ENCODE data around the gene BYSL. TPM values are rescaled to one million over a fixed set of nuclear protein-coding genes. Genes with fewer than 3 reads are reported as not detected.

BYSL gene
- total RNA-seq, 1 donor from 2014 or later = 9.0 TPM

DNA sequence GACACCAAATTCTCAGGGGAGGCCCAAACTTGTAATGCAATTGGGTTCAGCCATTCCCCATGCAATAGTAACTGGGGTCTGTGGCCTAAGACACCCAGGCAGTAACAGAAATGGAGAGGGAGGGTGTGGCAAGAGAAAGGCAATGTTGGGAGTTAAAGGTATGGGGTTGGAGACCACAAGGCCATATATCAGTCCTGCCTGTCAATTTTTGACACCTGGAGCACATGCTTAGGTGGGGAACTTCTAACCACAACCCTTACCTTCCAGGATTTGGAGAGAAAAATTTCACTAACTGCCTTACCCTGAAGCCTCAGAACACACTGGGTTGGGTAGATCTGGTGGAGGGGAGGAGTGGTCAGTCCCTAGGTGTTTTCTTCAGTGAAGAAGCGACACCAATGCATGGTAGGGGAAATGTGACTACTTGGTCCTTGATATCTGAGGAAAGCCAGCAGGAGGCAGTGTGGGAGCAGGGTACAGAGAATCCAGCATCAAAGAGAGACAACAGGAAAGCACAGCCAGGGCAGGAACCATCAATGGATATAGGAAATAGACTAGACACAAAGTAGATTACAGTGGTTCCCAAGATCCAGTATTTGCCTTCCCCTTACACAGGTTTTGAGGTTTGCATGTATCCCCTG is 19.3 kb upstream of the BYSL start:
- no peak for DNase-seq
- intact Hi-C loops (cut with DNase I) = no loop called here
- ATAC-seq (ENCODE audit: poor library complexity) = no peak

DNA sequence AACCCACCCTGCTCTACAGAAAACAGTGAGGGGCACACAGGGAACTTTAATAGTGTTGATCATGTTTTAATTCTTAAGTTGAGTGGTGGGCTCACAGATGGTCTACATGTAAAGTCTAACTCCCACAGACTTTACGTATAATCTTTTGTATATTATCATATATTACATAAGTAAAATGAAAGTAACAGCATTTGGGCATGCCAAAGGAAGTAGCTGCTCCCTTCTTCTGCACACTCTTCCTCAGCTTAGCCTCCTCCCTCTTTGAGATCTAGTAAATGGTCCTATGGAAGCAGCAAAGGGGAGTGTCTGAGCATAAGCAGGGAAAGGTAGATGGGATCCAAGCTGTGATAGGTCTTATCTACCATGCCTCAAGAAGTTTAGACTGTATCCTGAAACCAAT is 11.6 kb upstream of the BYSL start:
- intact Hi-C loops (cut with DNase I) = no loop called here
- DNase-seq (no peak), ATAC-seq (ENCODE audit: poor library complexity) (no peak)

DNA sequence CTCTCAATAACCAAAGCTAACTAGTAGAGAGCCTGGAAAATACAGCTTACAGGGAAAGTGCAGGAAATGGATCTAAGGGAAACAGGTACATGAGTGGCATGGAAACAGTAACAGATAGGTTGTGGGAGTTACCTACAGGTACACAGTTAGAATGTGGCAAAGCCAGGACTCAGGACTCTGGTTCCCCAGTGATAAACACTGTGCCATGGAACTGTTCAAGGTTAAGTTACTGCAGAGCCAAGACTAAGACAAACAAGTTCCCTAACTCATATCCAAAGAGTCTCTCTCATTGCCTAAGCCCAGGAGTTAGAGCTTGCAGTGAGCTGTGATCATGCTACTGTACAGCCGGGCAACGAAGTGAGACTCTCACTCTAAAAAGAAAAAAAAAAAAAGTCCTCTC is 7.0 kb upstream of the BYSL start:
- ATAC-seq (ENCODE audit: poor library complexity) (no peak), DNase-seq (no peak)
- intact Hi-C loops (cut with DNase I) = no loop called here

GRCh38 chr6:41914869-41915530 is 6.3 kb upstream of the BYSL start:
- no peak for DNase-seq
- intact Hi-C loops (cut with DNase I) = no loop called here
- no peak for ATAC-seq (ENCODE audit: poor library complexity)

GRCh38 chr6:41917528-41917927 is 3.8 kb upstream of the BYSL start:
- DNase-seq (no peak), ATAC-seq (ENCODE audit: poor library complexity) (no peak)
- intact Hi-C loops (cut with DNase I) = no loop called here

GRCh38 chr6:41921712-41921998 is 356 bp downstream of the BYSL start:
- intact Hi-C loops (cut with DNase I) = loop anchor here (2.0 to 5.0 kb wide), 2 partner anchors 121 to 135 kb away; partner anchors contain the start of gene TOMM6
- peak; percentile 9 for ATAC-seq (ENCODE audit: poor library complexity)

GRCh38 chr6:41922154-41922553 is 855 bp downstream of the BYSL start:
- DNase-seq = no peak
- intact Hi-C loops (cut with DNase I) = loop anchor here (5.0 kb wide), 1 partner anchor 120 kb away; no protein-coding TSS in a partner anchor

More at GRCh38 chr6:41921712-41921998, 356 bp downstream of the BYSL start:
- DNase-seq = no peak

DNA sequence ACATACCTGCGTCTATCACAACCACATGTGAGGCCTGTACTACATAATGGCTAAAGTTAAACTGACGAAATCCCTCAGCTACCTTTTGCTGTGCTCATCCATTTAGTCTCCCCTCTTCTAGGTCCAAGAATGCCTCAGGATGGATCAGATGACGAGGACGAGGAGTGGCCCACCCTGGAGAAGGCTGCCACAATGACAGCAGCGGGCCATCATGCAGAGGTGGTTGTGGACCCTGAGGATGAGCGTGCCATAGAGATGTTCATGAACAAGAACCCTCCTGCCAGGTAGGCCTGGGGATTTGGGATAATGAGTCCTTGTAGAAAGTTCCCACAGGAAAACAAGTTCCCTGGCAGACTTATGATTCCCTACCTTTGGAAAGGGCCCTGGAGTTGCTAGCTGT is 6.0 kb downstream of the BYSL start:
- intact Hi-C loops (cut with DNase I) = no loop called here
- DNase-seq (no peak), ATAC-seq (ENCODE audit: poor library complexity) (no peak)

More at GRCh38 chr6:41922154-41922553, 855 bp downstream of the BYSL start:
- no peak for ATAC-seq (ENCODE audit: poor library complexity)

GRCh38 chr6:41929924-41930323 is 8.6 kb downstream of the BYSL start:
- intact Hi-C loops (cut with DNase I) = no loop called here
- DNase-seq (no peak), ATAC-seq (ENCODE audit: poor library complexity) (no peak)

DNA sequence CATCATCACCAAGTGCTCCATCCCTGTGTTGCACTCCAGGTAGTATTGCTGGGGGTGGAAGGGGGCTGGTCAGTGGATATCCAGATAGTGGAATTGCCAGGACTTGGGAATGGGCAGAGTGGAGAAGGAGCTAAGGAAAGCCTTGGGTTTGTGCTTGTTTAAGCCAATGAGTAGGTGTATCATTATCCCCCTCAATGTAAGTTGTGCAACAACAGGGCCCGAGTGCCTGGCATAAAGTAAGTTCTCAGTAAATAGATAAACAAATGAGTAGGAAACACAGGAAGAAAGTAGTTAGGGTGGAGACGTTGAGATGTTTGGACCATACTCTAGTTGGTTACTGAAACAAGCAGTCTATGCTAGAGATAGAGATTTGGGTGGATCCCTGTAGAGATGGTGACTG is 10.5 kb downstream of the BYSL start:
- no peak for DNase-seq
- no peak for ATAC-seq (ENCODE audit: poor library complexity)
- intact Hi-C loops (cut with DNase I) = no loop called here

DNA sequence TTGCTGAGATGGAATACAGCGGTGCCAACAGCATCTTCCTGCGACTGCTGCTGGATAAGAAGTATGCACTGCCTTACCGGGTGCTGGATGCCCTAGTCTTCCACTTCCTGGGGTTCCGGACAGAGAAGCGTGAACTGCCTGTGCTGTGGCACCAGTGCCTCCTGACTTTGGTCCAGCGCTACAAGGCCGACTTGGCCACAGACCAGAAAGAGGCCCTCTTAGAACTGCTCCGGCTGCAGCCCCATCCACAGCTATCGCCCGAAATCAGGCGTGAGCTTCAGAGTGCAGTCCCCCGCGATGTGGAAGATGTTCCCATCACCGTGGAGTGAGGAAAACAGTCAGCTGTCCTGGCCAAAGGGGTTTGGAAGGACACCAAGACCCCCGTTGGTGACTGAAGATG is 11.1 kb downstream of the BYSL start:
- DNase-seq = no peak
- ATAC-seq (ENCODE audit: poor library complexity) = no peak

GRCh38 chr6:41934278-41935192 is 13.2 kb downstream of the BYSL start:
- ATAC-seq (ENCODE audit: poor library complexity) = no peak
- intact Hi-C loops (cut with DNase I) = loop anchor here (5.0 kb wide), 1 partner anchor 147 kb away; the partner anchor contains the start of gene TOMM6
- DNase-seq = no peak

More for the DNA sequence above, 11.1 kb downstream of the BYSL start:
- intact Hi-C loops (cut with DNase I) = no loop called here

GRCh38 chr6:41935193-41935574 is 13.9 kb downstream of the BYSL start:
- no peak for ATAC-seq (ENCODE audit: poor library complexity)
- intact Hi-C loops (cut with DNase I) = loop anchor here (5.0 kb wide), 1 partner anchor 148 kb away; the partner anchor contains the start of gene TOMM6
- DNase-seq = no peak

DNA sequence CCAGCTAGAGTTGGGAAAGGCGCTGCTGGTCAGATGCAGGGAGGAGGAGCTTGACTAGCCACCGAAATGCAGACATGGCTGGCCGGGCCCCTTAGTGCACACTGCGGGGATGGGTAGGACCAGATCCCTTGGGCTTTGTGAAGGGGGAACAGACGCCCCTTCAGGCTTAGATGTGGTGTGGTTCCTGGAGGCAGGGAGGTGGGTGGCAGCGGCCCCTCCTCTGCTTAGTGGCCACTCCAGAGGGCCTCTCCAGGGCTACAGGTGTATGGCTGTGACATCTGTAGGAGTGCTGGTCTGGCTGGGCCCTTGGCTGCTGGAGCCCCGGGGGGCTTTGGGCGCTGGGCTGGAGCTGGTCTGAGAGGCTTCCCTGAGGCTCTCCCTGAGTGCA is 14.4 kb downstream of the BYSL start:
- ATAC-seq (ENCODE audit: poor library complexity) (no peak), DNase-seq (no peak)
- intact Hi-C loops (cut with DNase I) = loop anchor here (5.0 kb wide), 1 partner anchor 148 kb away; the partner anchor contains the start of gene TOMM6

DNA sequence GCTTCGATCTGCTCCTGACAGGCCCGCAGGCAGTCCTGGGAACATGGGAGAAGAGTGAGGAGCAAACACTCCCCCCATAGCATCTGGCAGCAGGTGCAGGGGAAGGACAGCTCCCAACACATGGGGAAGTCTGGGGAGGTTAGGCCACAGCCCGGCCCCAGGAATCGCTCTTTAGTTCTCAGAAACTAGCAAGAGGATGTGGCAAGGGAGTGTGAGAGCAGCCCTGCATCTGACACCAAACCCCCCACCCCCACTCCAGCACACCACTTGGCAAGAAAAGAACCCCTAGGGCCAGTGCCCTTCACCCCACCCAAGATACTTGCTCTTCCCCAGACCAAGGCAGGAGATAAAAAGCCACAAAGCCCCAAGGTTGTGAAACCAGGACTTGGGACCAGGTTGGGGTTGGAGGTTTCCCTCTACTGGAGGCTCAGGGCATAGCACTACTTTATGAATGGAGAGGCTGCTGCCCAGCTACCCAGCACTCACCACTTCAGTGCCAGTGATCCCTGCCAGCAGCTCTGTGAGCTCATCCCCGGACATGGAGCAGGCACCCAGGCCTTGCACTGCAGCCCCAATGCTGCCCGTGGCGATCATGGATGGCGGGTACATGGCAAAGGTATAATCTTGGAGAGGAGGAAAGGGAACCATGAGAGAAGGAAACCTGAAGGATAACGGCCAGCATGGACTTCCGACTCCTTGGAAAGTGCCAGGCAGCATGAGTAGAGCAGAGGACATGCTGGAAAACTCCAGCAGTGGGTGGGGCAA is 15.0 kb downstream of the BYSL start:
- peak; percentile 79 for ATAC-seq (ENCODE audit: poor library complexity)
- peak; percentile 81 for DNase-seq
- intact Hi-C loops (cut with DNase I) = loop anchor here (5.0 kb wide), 1 partner anchor 149 kb away; the partner anchor contains the start of gene TOMM6

DNA sequence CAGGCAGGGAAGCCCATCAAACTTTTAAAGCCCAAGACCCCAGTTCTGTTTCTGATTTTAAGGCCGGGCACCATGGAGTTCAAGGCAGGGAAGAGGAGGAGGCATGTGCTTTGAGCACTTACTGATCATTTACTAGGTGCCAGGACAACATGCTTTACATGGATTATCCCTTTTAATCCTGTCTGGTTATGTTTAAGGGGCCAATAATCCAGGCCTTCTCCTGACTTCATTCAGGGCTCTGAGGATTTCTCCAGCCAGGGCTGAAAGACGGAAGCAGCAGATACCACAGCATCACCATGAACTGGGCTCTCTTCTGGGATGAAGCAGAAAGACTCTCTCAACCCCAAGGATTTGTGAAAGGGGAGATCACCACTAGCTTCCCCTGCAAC is 16.2 kb downstream of the BYSL start:
- DNase-seq = no peak
- no peak for ATAC-seq (ENCODE audit: poor library complexity)
- intact Hi-C loops (cut with DNase I) = loop anchor here (5.0 kb wide), 1 partner anchor 150 kb away; the partner anchor contains the start of gene TOMM6

- ATAC-seq (ENCODE audit: poor library complexity) (no peak), DNase-seq (peak; percentile 52)
- intact Hi-C loops (cut with DNase I) = loop anchor here (5.0 kb wide), 1 partner anchor 151 kb away; the partner anchor contains the start of gene TOMM6
Observed at GRCh38 chr6:41937861-41938574, 16.7 kb downstream of the BYSL start.
